ENCODE data around the gene CHID1.

The CHID1 gene

DNA sequence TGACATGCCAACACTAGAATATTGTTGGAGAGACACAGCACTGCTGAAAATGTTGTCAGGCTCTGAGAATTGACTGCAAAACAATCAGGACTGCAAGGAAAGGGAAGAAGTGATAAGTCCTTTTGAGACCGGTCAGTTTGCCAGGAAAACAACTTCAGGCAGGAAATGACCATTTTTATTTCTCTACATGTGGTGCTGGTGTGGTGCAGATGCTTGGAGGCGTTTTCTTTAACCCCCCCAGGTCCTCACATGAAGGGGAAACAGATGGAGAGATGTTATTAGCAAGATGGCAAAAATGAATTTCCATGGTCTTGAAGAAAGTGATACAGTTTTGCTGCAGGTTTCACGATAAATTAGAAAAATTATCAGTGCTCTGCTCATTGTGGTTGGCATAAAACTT is 20.8 kb upstream of the CHID1 start:
- H3K9ac ChIP-seq (ENCODE audit: low read depth, low read length), result no peak overlapping the region
- peaks cover 13% of the 10 kb centered on the region for H3K36me3 ChIP-seq (ENCODE audit: insufficient read depth, low read length)
- peaks cover 20% of the 10 kb centered on the region for H3K4me1 ChIP-seq (ENCODE audit: control insufficient read depth, insufficient read depth, low read length)
- no peak overlapping the region for H3K4me3 ChIP-seq (ENCODE audit: low read length)
- no peaks in the 10 kb centered on the region for H3K9me3 ChIP-seq (replicated peaks; ENCODE audit: low read length)
- H3K27me3 ChIP-seq (ENCODE audit: control insufficient read depth, insufficient read depth, low read length), result no peaks in the 10 kb centered on the region
- H3K4me2 ChIP-seq (ENCODE audit: low read length), result no peak overlapping the region

DNA sequence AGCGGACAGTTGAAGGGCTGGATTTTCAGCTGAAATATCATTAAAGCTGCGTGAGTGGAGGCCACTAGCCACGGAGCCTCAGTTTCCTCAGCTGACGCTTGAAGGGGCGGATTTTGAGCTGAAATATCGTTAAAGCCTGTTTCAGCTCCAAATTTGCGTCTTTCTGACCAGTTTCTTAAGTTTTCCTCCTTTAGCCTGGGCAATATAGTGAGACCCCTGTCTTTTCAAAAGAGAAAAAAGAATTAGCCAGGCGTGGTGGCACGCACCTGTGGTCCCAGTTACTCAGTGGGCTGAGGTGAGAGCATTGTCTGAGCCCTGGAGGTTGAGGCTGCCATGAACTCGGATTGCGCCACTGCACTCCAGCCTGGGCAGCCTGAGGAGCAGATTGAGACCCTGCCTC is 18.8 kb upstream of the CHID1 start:
- H3K9ac ChIP-seq (ENCODE audit: low read depth, low read length), result no peak overlapping the region
- H3K9me3 ChIP-seq (replicated peaks; ENCODE audit: low read length), result no peaks in the 10 kb centered on the region
- H3K4me3 ChIP-seq (ENCODE audit: low read length), result no peak overlapping the region
- no peaks in the 10 kb centered on the region for H3K27me3 ChIP-seq (ENCODE audit: control insufficient read depth, insufficient read depth, low read length)
- peaks cover 20% of the 10 kb centered on the region for H3K4me1 ChIP-seq (ENCODE audit: control insufficient read depth, insufficient read depth, low read length)
- peaks cover 13% of the 10 kb centered on the region for H3K36me3 ChIP-seq (ENCODE audit: insufficient read depth, low read length)
- no peak overlapping the region for H3K4me2 ChIP-seq (ENCODE audit: low read length)

DNA sequence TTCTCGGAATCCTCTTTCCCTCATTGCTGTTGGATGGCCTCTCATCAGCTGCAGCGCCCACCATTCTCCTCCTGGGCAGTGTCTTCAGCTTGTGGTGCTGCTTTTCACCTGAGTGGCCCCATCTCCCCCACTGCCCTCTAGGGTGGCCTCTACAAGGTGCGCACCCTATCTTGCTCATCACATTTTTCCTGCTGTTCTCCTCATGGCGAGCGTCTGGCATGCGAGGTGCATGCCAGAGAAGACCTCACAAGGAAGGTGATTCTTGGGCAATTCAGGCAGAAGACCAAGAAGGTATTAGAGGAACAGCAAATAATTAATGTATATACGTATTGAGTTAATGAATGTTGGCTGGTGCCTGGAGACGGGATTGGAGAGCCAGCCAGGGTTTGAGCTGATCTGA is 18.2 kb upstream of the CHID1 start:
- no peaks in the 10 kb centered on the region for H3K9me3 ChIP-seq (replicated peaks; ENCODE audit: low read length)
- H3K9ac ChIP-seq (ENCODE audit: low read depth, low read length), result no peak overlapping the region
- H3K27me3 ChIP-seq (ENCODE audit: control insufficient read depth, insufficient read depth, low read length), result no peaks in the 10 kb centered on the region
- peaks cover 13% of the 10 kb centered on the region for H3K36me3 ChIP-seq (ENCODE audit: insufficient read depth, low read length)
- no peak overlapping the region for H3K4me2 ChIP-seq (ENCODE audit: low read length)
- H3K4me1 ChIP-seq (ENCODE audit: control insufficient read depth, insufficient read depth, low read length), result peaks cover 20% of the 10 kb centered on the region
- H3K4me3 ChIP-seq (ENCODE audit: low read length), result no peak overlapping the region

GRCh38 chr11:927871-928270 is 17.3 kb upstream of the CHID1 start:
- peaks cover 13% of the 10 kb centered on the region for H3K36me3 ChIP-seq (ENCODE audit: insufficient read depth, low read length)
- H3K4me1 ChIP-seq (ENCODE audit: control insufficient read depth, insufficient read depth, low read length), result peaks cover 14% of the 10 kb centered on the region
- no peaks in the 10 kb centered on the region for H3K27me3 ChIP-seq (ENCODE audit: control insufficient read depth, insufficient read depth, low read length)
- no peaks in the 10 kb centered on the region for H3K9me3 ChIP-seq (replicated peaks; ENCODE audit: low read length)
- H3K4me2 ChIP-seq (ENCODE audit: low read length), result no peak overlapping the region
- no peak overlapping the region for H3K4me3 ChIP-seq (ENCODE audit: low read length)
- no peak overlapping the region for H3K9ac ChIP-seq (ENCODE audit: low read depth, low read length)

- Histone ChIP-seq H3K9me3 (replicated peaks; ENCODE audit: low read length) (no peaks in the 10 kb centered on the region), H3K4me1 (ENCODE audit: control insufficient read depth, insufficient read depth, low read length) (peaks cover 9% of the 10 kb centered on the region), H3K36me3 (ENCODE audit: insufficient read depth, low read length) (peaks cover 13% of the 10 kb centered on the region), H3K4me3 (ENCODE audit: low read length) (peak overlapping the region; percentile 95), H3K27me3 (ENCODE audit: control insufficient read depth, insufficient read depth, low read length) (no peaks in the 10 kb centered on the region), H3K9ac (ENCODE audit: low read depth, low read length) (peak overlapping the region; percentile 88), H3K4me2 (ENCODE audit: low read length) (peak overlapping the region; percentile 100)
These were observed 15.8 kb upstream of the CHID1 start for GRCh38 chr11:926341-926916.

DNA sequence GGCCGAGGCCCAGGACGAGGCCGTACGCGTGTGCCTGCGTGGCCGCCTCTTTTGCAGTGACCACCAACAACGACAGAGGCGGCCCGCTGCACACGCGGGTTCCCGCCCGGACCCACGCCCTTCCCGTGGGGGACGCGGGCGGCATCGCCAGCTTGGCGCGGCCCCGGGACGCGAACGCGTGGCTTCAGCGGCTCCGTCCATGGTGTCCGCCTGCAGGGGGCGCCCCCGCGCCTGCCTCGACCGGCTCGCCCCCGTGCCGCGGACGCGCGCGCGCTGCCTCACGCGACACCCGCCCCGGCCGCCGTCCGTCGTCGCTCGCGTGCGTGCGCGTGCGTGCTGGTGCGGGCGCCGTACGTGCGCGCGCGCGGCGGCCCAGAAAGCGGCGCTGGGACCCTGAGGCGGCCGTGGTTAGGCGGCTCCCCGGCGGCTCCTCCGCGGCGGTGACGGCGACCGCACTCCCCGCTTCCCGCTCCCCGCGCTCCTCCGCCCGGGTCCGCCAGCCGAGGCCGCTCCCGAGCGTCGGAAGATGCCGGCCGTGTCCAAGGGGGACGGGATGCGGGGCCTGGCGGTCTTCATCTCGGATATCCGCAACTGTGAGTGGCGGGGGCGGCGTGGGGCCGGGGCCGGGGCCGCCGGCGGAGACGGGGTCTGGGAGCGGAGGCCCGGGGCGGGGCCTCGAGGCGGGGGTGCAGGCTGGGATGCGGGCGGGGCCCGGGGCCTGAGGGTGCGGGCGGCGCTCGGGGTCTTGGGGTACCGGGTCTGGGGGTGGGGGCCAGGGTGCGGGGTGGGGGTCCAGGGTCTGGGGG is 15.1 kb upstream of the CHID1 start, which contains the start of gene AP2A2:
TSS of gene AP2A2 (plus strand) at position 375 of the 806 bp plus-strand sequence. CDS start at position 527, 152 bp downstream.
- no peaks in the 10 kb centered on the region for H3K27me3 ChIP-seq (ENCODE audit: control insufficient read depth, insufficient read depth, low read length)
- peak within 1 kb of the TSS; percentile 95 for H3K4me3 ChIP-seq (ENCODE audit: low read length)
- H3K4me2 ChIP-seq (ENCODE audit: low read length), result peak within 1 kb of the TSS; percentile 100
- peak within 1 kb of the TSS; percentile 88 for H3K9ac ChIP-seq (ENCODE audit: low read depth, low read length)
- no peaks in the 10 kb centered on the region for H3K9me3 ChIP-seq (replicated peaks; ENCODE audit: low read length)
- peaks cover 13% of the 10 kb centered on the region for H3K36me3 ChIP-seq (ENCODE audit: insufficient read depth, low read length)
- peaks cover 6% of the 10 kb centered on the region for H3K4me1 ChIP-seq (ENCODE audit: control insufficient read depth, insufficient read depth, low read length)

DNA sequence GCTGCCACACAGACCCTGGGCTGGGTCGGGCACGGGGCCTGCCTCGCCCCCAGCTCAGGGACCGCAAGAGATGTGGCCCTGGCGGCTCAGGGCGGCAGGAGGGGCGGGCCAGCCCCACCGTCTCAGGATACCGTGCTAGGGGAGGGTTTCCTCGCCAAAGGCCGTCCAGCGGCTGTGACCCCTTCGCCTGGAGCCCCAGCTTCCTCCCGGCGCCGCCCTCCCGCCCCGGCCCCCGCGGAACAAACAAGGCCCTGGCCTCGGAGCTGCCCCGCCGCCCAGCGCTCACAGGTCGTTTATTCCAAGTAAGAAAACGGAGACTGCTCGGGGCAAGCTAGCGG is 14.5 kb upstream of the CHID1 start:
- H3K9me3 ChIP-seq (replicated peaks; ENCODE audit: low read length), result no peaks in the 10 kb centered on the region

GRCh38 chr11:924406-925157 is 14.0 kb upstream of the CHID1 start:
- H3K9ac ChIP-seq (ENCODE audit: low read depth, low read length), result no peak overlapping the region
- peaks cover 6% of the 10 kb centered on the region for H3K4me1 ChIP-seq (ENCODE audit: control insufficient read depth, insufficient read depth, low read length)

More for the DNA sequence above, 14.5 kb upstream of the CHID1 start:
- H3K4me3 ChIP-seq (ENCODE audit: low read length), result peak overlapping the region; percentile 60
- H3K27me3 ChIP-seq (ENCODE audit: control insufficient read depth, insufficient read depth, low read length), result no peaks in the 10 kb centered on the region
- peaks cover 6% of the 10 kb centered on the region for H3K4me1 ChIP-seq (ENCODE audit: control insufficient read depth, insufficient read depth, low read length)
- H3K36me3 ChIP-seq (ENCODE audit: insufficient read depth, low read length), result peaks cover 13% of the 10 kb centered on the region
- peak overlapping the region; percentile 26 for H3K9ac ChIP-seq (ENCODE audit: low read depth, low read length)
- H3K4me2 ChIP-seq (ENCODE audit: low read length), result peak overlapping the region; percentile 76

DNA sequence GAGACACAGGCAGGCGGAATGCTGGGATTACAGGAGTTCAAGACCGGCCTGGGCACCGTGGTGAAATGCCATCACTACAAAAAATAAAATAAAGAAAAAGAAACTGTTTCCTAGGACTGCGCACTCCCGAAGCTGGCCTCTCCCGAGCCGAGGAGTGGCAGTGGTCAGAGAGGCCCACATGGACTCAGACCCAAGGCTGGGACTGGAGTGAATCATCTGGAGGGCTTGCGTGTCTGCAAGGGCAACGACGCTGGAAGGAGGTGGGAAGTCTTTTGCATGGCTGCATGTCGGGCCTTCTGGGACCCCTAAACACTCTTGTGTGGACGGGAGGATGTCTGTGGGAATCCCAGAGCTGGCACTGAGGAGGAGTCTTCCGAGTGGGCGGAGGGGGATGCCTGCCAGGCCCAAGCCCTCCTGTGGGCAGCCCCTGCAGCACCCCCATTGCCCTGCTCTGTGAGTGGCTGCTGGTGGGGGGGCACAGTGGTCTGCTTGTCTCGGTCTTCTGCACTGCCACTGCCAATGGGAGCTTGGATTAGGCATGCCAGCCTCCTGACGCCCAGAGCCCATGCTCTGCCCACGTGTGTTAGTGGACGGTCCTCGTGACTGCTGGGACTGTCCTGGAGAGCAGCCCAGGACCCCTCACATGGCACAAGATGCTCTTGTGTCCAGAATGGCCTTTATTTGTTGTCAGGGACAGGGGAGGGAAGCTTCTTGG is 13.2 kb upstream of the CHID1 start:
- Histone ChIP-seq H3K4me2 (ENCODE audit: low read length) (no peak overlapping the region), H3K27me3 (ENCODE audit: control insufficient read depth, insufficient read depth, low read length) (no peaks in the 10 kb centered on the region), H3K9me3 (replicated peaks; ENCODE audit: low read length) (no peaks in the 10 kb centered on the region), H3K36me3 (ENCODE audit: insufficient read depth, low read length) (peaks cover 10% of the 10 kb centered on the region), H3K4me3 (ENCODE audit: low read length) (no peak overlapping the region), H3K9ac (ENCODE audit: low read depth, low read length) (no peak overlapping the region), H3K4me1 (ENCODE audit: control insufficient read depth, insufficient read depth, low read length) (peaks cover 6% of the 10 kb centered on the region)

More at GRCh38 chr11:924406-925157, 14.0 kb upstream of the CHID1 start:
- no peaks in the 10 kb centered on the region for H3K27me3 ChIP-seq (ENCODE audit: control insufficient read depth, insufficient read depth, low read length)
- no peak overlapping the region for H3K4me3 ChIP-seq (ENCODE audit: low read length)
- peaks cover 13% of the 10 kb centered on the region for H3K36me3 ChIP-seq (ENCODE audit: insufficient read depth, low read length)
- H3K9me3 ChIP-seq (replicated peaks; ENCODE audit: low read length), result no peaks in the 10 kb centered on the region
- H3K4me2 ChIP-seq (ENCODE audit: low read length), result no peak overlapping the region

DNA sequence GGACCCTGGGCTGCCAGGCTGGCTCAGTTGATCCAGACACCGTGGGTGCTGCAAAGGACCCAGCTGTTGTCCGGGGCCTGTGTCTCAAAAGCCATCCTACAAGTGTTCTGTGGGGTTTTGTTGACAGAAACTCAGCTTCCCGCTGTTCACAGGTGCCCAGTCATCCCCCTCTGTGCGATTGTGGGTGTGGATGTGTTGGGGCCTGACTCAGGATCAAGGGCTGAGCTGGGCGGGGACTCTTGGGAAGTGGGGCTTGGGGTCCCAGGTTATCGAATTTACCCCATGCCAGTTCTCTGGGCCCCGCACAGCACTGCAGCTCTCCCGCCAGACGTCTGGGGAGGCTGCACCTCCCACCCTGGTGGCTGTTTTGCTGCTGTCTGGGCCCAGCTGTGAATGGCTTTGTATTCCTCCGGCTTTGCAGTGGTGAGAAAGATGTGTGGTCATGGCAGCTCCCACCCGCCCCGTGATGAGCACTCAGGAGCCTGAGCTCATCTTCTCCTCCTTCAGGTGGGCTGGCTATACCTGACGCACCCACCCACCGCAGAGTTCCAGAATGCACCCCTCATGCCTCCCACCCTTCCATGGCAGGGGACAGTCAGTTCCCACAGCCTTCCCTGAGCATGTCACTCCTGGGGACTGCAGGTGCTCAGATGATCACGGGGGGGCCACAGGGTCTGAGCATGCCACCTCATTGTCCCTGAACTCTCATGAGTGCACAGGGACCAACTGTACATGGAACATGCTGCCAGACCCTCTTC is 11.5 kb upstream of the CHID1 start:
- Histone ChIP-seq H3K4me2 (ENCODE audit: low read length) (no peak overlapping the region), H3K27me3 (ENCODE audit: control insufficient read depth, insufficient read depth, low read length) (no peaks in the 10 kb centered on the region), H3K9ac (ENCODE audit: low read depth, low read length) (no peak overlapping the region), H3K36me3 (ENCODE audit: insufficient read depth, low read length) (no peaks in the 10 kb centered on the region), H3K4me1 (ENCODE audit: control insufficient read depth, insufficient read depth, low read length) (peaks cover 5% of the 10 kb centered on the region), H3K4me3 (ENCODE audit: low read length) (no peak overlapping the region), H3K9me3 (replicated peaks; ENCODE audit: low read length) (no peaks in the 10 kb centered on the region)

Data from skeletal muscle satellite cell (primary cell).